Right lung (tissue), 5 donors: ENCODE results near the gene FOXO6. TPM values are rescaled to one million over a fixed set of nuclear protein-coding genes. Genes with fewer than 3 reads are reported as not detected.
"Not testable (repeated sequence)": the region's sequence is repeated elsewhere in the genome, so short reads cannot be mapped to it uniquely, and the experiment has no call there.

Experiments
- DNase-seq, 2 donors: peaks; one replicate each; pipeline ENCODE4 v3.0.0-alpha.2; 2013
- polyA plus RNA-seq, 5 donors: library from polyadenylated mRNA; unstranded; fragments of 120-200 nt; gene quantifications; one replicate each; pipeline versions ENCODE4 v1.2.1 to v1.2.3, GENCODE V29; 2013; ENCODE audit warnings: inconsistent platforms in 1 of 5, low replicate concordance in 1 of 5; ENCODE audit not compliant: insufficient read length in 5 of 5, insufficient read depth in 1 of 5

FOXO6 gene
- polyA plus RNA-seq, 5 donors, result 1.3 to 4.3 (median 2.1) TPM

- no peak for DNase-seq
Measured at GRCh38 chr1:41328780-41329640, 32.2 kb upstream of the FOXO6 start.

GRCh38 chr1:41329662-41330587, 31.3 kb upstream of the FOXO6 start:
- no peak for DNase-seq

- no peak for DNase-seq
Measured at GRCh38 chr1:41330588-41331545, 30.4 kb upstream of the FOXO6 start.

GRCh38 chr1:41331546-41331917, 29.7 kb upstream of the FOXO6 start:
- no peak for DNase-seq

- DNase-seq, result not testable (repeated sequence)
Measured at GRCh38 chr1:41332161-41332560, 29.1 kb upstream of the FOXO6 start.

- DNase-seq, result no peak
Measured at GRCh38 chr1:41333146-41333784, 28.0 kb upstream of the FOXO6 start.

GRCh38 chr1:41338820-41339219, 22.4 kb upstream of the FOXO6 start:
- no peak for DNase-seq

- DNase-seq, result no peak
Measured at GRCh38 chr1:41340655-41341364, 20.4 kb upstream of the FOXO6 start.

- DNase-seq, result no peak
Measured at GRCh38 chr1:41341365-41341683, 19.9 kb upstream of the FOXO6 start.

GRCh38 chr1:41341772-41342562, 19.3 kb upstream of the FOXO6 start:
- DNase-seq, result no peak

- no peak for DNase-seq
Measured at GRCh38 chr1:41342774-41343355, 18.4 kb upstream of the FOXO6 start.

- DNase-seq, result no peak
Measured at GRCh38 chr1:41343790-41344699, 17.2 kb upstream of the FOXO6 start.

- DNase-seq, result no peak
Measured at GRCh38 chr1:41344708-41345159, 16.5 kb upstream of the FOXO6 start.

GRCh38 chr1:41345434-41346075, 15.7 kb upstream of the FOXO6 start:
- no peak for DNase-seq

- DNase-seq, result no peak
Measured at GRCh38 chr1:41347276-41347675, 14.0 kb upstream of the FOXO6 start.

GRCh38 chr1:41348394-41348793, 12.8 kb upstream of the FOXO6 start:
- DNase-seq, result no peak

GRCh38 chr1:41349361-41350054, 11.7 kb upstream of the FOXO6 start:
- no peak for DNase-seq
